PC-3 (cell line): ENCODE results near the gene VWC2L. TPM values are rescaled to one million over a fixed set of nuclear protein-coding genes. Genes with fewer than 3 reads are reported as not detected.

ENCODE experiments used
- ATAC-seq: fragments of 200-7000 bp; cut with Tn5 transposase; 2 replicates; pipeline ENCODE4 v1.9.1; 2020; ENCODE audit warnings: mild to moderate bottlenecking, moderate library complexity
- BruUV-seq: library from RNA; stranded (reverse); fragments of 400-500 nt; replicated peaks from 2 replicates; lab custom pipeline; 2021; lab: Mats Ljungman, UMichigan
- CTCF ChIA-PET: fragments of 300-600 bp; sonication (Branson Sonifier 250); formaldehyde crosslinking; loops from one replicate; lab custom pipeline; 2022; ENCODE audit warnings: antibody characterized with exemption; lab: Charles Lee
- POLR2A ChIA-PET: fragments of 300-600 bp; sonication (Branson Sonifier 250); formaldehyde crosslinking; loops from one replicate; lab custom pipeline; 2022; ENCODE audit warnings: antibody characterized with exemption; ENCODE audit not compliant: unreplicated experiment; lab: Charles Lee
- DNase-seq: peaks from one replicate; pipeline ENCODE4 v3.0.0-alpha.2; 2015
- H2AFZ ChIP-seq: fragments of 300-600 bp; sonication (generic); 2 replicates; pipeline ENCODE4 v1.6.0; 2016; ENCODE audit warnings: antibody characterized with exemption, low read length
- H3F3A ChIP-seq: fragments of 300-600 bp; sonication (generic); one replicate; pipeline ENCODE4 v1.6.0; 2017; ENCODE audit warnings: antibody characterized with exemption, low read length, control low read depth, mild to moderate bottlenecking; ENCODE audit not compliant: unreplicated experiment
- H3K27ac ChIP-seq: fragments of 300-600 bp; sonication (generic); 2 replicates; pipeline ENCODE4 v1.5.1; 2016; ENCODE audit warnings: mild to moderate bottlenecking, low read length
- H3K27me3 ChIP-seq: fragments of 300-600 bp; sonication (generic); 2 replicates; pipeline ENCODE4 v1.6.1; 2016; ENCODE audit warnings: low read length, mixed read lengths
- H3K36me3 ChIP-seq: fragments of 300-600 bp; sonication (generic); 2 replicates; pipeline ENCODE4 v1.6.1; 2016; ENCODE audit warnings: low read depth, mixed run types, low read length, mixed read lengths
- H3K4me1 ChIP-seq: fragments of 300-600 bp; sonication (generic); 2 replicates; pipeline ENCODE4 v1.5.1; 2016; ENCODE audit warnings: low read length; ENCODE audit not compliant: insufficient read depth
- H3K4me2 ChIP-seq: fragments of 300-600 bp; sonication (generic); 2 replicates; pipeline ENCODE4 v1.6.0; 2016; ENCODE audit warnings: low read length
- H3K4me3 ChIP-seq: fragments of 300-600 bp; sonication (generic); 2 replicates; pipeline ENCODE4 v1.5.1; 2016; ENCODE audit warnings: mild to moderate bottlenecking, low read length, mixed read lengths
- H3K79me2 ChIP-seq: fragments of 300-600 bp; sonication (generic); 2 replicates; pipeline ENCODE4 v1.6.1; 2017; ENCODE audit warnings: low read length, mixed read lengths
- H3K9ac ChIP-seq: fragments of 300-600 bp; sonication (generic); 2 replicates; pipeline ENCODE4 v1.6.0; 2016; ENCODE audit warnings: mild to moderate bottlenecking, low read length
- H3K9me2 ChIP-seq: fragments of 300-600 bp; sonication (generic); replicated peaks from 2 replicates; pipeline ENCODE4 v1.6.1; 2016; ENCODE audit warnings: mixed run types, low read length, mixed read lengths
- H3K9me3 ChIP-seq: fragments of 300-600 bp; sonication (generic); 2 replicates; pipeline ENCODE4 v1.6.1; 2016; ENCODE audit warnings: low read length, mixed read lengths
- H4K20me1 ChIP-seq: fragments of 300-600 bp; sonication (generic); 2 replicates; pipeline ENCODE4 v1.6.1; 2016; ENCODE audit warnings: low read length, mixed read lengths
- CTCF ChIP-seq: fragments of 300-600 bp; sonication (generic); conservative IDR thresholded peaks from 2 replicates; pipeline ENCODE4 v1.5.1; 2017; ENCODE audit warnings: antibody characterized with exemption, low read depth, mild to moderate bottlenecking, low read length
- EZH2 ChIP-seq: fragments of 300-600 bp; sonication (generic); IDR thresholded peaks from one replicate; pipeline ENCODE4 v1.6.1; 2017; ENCODE audit warnings: antibody characterized with exemption, mild to moderate bottlenecking, low read length; ENCODE audit not compliant: unreplicated experiment
- EZH2phosphoT487 ChIP-seq: fragments of 300-600 bp; sonication (generic); IDR thresholded peaks from 2 replicates; pipeline ENCODE4 v1.6.1; 2018; ENCODE audit warnings: mild to moderate bottlenecking, antibody characterized with exemption, low read length, borderline replicate concordance
- intact Hi-C: fragments of 100-400 bp; cut with micrococcal nuclease; formaldehyde crosslinking; loops from 2 replicates; pipeline ENCODE4 v1.9.0; 2023
- total RNA-seq: library from RNA; depleted of rRNA; stranded (reverse); fragments of >200 nt; gene quantifications from 2 replicates; pipeline ENCODE4 v1.2.3, GENCODE V29; 2014

The VWC2L gene
- total RNA-seq, 1 experiment from 2014 or later, result not detected

GRCh38 chr2:214519258-214519818 lies 108.5 kb downstream of the VWC2L start:
- TF ChIP-seq CTCF, result no peak
- no peak for TF ChIP-seq EZH2
- TF ChIP-seq EZH2phosphoT487, result no peak
- Histone ChIP-seq H3K9ac (no peak overlapping the region), H2AFZ (no peak overlapping the region), H3K4me3 (no peak overlapping the region), H3K4me1 (no peaks in the 10 kb centered on the region), H3K9me3 (no peaks in the 10 kb centered on the region), H3K27ac (no peak overlapping the region), H3K36me3 (no peaks in the 10 kb centered on the region), H3K27me3 (no peaks in the 10 kb centered on the region), H3K4me2 (no peak overlapping the region), H3K9me2 (no peaks in the 10 kb centered on the region), H3K79me2 (no peaks in the 10 kb centered on the region), H4K20me1 (no peaks in the 10 kb centered on the region), H3F3A (no peaks in the 10 kb centered on the region)
- DNase-seq (no peak), ATAC-seq (no peak)
- intact Hi-C loops, result no loop called here
- ChIA-PET POLR2A (no interaction called here), CTCF (no interaction called here)
- BruUV-seq, result no TSS peak

GRCh38 chr2:214529021-214529420 lies 118.2 kb downstream of the VWC2L start:
- H3K4me2 ChIP-seq, result no peak overlapping the region
- H3K9me2 ChIP-seq, result 0 out of 2 replicates have a peak, but pooled peaks cover 5% of the 10 kb centered on the region
- no peaks in the 10 kb centered on the region for H3K79me2 ChIP-seq
- intact Hi-C loops, result no loop called here
- ATAC-seq (no peak), DNase-seq (no peak)
- ChIA-PET CTCF (no interaction called here), POLR2A (no interaction called here)
- no peak overlapping the region for H3K4me3 ChIP-seq
- no peak overlapping the region for H3K9ac ChIP-seq
- H3K36me3 ChIP-seq, result no peaks in the 10 kb centered on the region
- no peaks in the 10 kb centered on the region for H3K9me3 ChIP-seq
- H4K20me1 ChIP-seq, result no peaks in the 10 kb centered on the region
- no TSS peak for BruUV-seq
- no peaks in the 10 kb centered on the region for H3K27me3 ChIP-seq
- no peaks in the 10 kb centered on the region for H3K4me1 ChIP-seq
- H3K27ac ChIP-seq, result no peak overlapping the region
- TF ChIP-seq EZH2phosphoT487 (no peak), EZH2 (no peak), CTCF (no peak)
- H3F3A ChIP-seq, result no peaks in the 10 kb centered on the region
- H2AFZ ChIP-seq, result no peak overlapping the region

- POLR2A ChIA-PET, result no interaction called here
- BruUV-seq, result no TSS peak
- CTCF ChIA-PET, result no interaction called here
Observed at GRCh38 chr2:214529514-214529913, 118.7 kb downstream of the VWC2L start.

More at GRCh38 chr2:214529514-214529913, 118.7 kb downstream of the VWC2L start:
- 0 out of 2 replicates have a peak, but pooled peaks cover 5% of the 10 kb centered on the region for H3K9me2 ChIP-seq
- no peaks in the 10 kb centered on the region for H3K4me1 ChIP-seq
- no peak for TF ChIP-seq EZH2phosphoT487
- no peak for TF ChIP-seq EZH2
- TF ChIP-seq CTCF, result no peak
- no peak overlapping the region for H3K9ac ChIP-seq
- H3F3A ChIP-seq, result no peaks in the 10 kb centered on the region
- H3K4me3 ChIP-seq, result no peak overlapping the region
- H3K27me3 ChIP-seq, result no peaks in the 10 kb centered on the region
- H4K20me1 ChIP-seq, result no peaks in the 10 kb centered on the region
- H2AFZ ChIP-seq, result no peak overlapping the region
- ATAC-seq (no peak), DNase-seq (no peak)
- no peaks in the 10 kb centered on the region for H3K9me3 ChIP-seq
- H3K36me3 ChIP-seq, result no peaks in the 10 kb centered on the region
- no peak overlapping the region for H3K4me2 ChIP-seq
- H3K27ac ChIP-seq, result no peak overlapping the region
- no peaks in the 10 kb centered on the region for H3K79me2 ChIP-seq
- intact Hi-C loops, result no loop called here
